MCF 10A (cell line): ENCODE results near the gene TTC7B. TPM values are rescaled to one million over a fixed set of nuclear protein-coding genes. Genes with fewer than 3 reads are reported as not detected.
A peak's percentile ranks its signal among the peaks of the same experiment; 100 is the strongest.

ENCODE experiments used
- BruUV-seq: library from RNA; stranded (reverse); fragments of 400-500 nt; replicated peaks from 2 replicates; lab custom pipeline; 2021; lab: Mats Ljungman, UMichigan
- CTCF ChIA-PET: fragments of 300-600 bp; sonication (Branson Sonifier 250); formaldehyde crosslinking; extraction: SDS; loops from one replicate; lab custom pipeline; 2021; ENCODE audit warnings: antibody characterized with exemption, inconsistent platforms; lab: Yijun Ruan, JAX
- POLR2A ChIA-PET: fragments of 300-600, 350-650 bp; sonication (Branson Sonifier 250); formaldehyde crosslinking; extraction: SDS; loops from one replicate; lab custom pipeline; 2020; ENCODE audit warnings: antibody characterized with exemption, inconsistent platforms; lab: Yijun Ruan, JAX
- DNase-seq: peaks from one replicate; pipeline ENCODE4 v3.0.0-alpha.2; 2018; ENCODE audit not compliant: unreplicated experiment
- H3K27ac Mint-ChIP-seq: one replicate; pipeline ENCODE4 v1.8.0; 2022; ENCODE audit warnings: mild to moderate bottlenecking, low read depth, mixed read lengths; ENCODE audit not compliant: unreplicated experiment
- H3K27me3 Mint-ChIP-seq: one replicate; pipeline ENCODE4 v1.8.0; 2022; ENCODE audit warnings: mixed read lengths; ENCODE audit not compliant: insufficient read depth, unreplicated experiment
- H3K36me3 Mint-ChIP-seq: one replicate; pipeline ENCODE4 v1.8.0; 2022; ENCODE audit warnings: mild to moderate bottlenecking, moderate library complexity, mixed read lengths; ENCODE audit not compliant: insufficient read depth, unreplicated experiment
- H3K4me1 Mint-ChIP-seq: one replicate; pipeline ENCODE4 v1.8.0; 2022; ENCODE audit warnings: mixed read lengths; ENCODE audit not compliant: insufficient read depth, unreplicated experiment
- H3K4me3 Mint-ChIP-seq: one replicate; pipeline ENCODE4 v1.8.0; 2022; ENCODE audit warnings: mild to moderate bottlenecking, moderate library complexity, mixed read lengths; ENCODE audit not compliant: unreplicated experiment
- H3K9me3 Mint-ChIP-seq: one replicate; pipeline ENCODE4 v1.8.0; 2022; ENCODE audit warnings: mixed read lengths; ENCODE audit not compliant: unreplicated experiment
- intact Hi-C: fragments of 100-400 bp; cut with micrococcal nuclease; formaldehyde crosslinking; loops from 2 replicates; pipeline ENCODE4 v1.14.1; 2022
- total RNA-seq: library from RNA; stranded (reverse); gene quantifications from 2 replicates; pipeline ENCODE4 v1.2.3, GENCODE V29; 2022
- TF ChIP-seq, protein P1 (sequence below): fragments of 200-600 bp; IDR thresholded peaks from one replicate; pipeline ENCODE4 v1.8.0; 2022; ENCODE audit warnings: antibody characterized with exemption, mild to moderate bottlenecking; ENCODE audit not compliant: unreplicated experiment

TTC7B gene
- total RNA-seq, 1 experiment from 2014 or later = 31.1 TPM

DNA sequence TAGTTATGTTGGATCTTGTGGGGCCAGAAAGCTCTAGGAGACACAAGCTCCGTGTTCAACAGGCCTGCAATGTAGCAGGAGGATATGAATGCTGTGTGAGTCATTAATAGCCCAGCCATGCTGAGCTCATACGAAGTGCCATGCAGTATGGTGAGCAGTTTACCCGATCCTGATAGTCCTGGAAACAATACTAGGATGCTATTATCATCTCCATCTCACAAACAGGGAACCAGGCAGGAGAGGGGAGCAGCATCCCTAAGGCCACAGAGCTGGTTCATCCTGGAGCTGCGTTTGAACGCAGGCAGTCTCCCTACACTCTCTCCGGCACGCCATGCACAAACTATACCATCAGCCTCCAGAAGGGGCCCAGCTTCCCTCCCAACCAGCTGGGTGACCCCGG is 20.5 kb downstream of the TTC7B start:
- peak; percentile 55 for DNase-seq
- ChIA-PET POLR2A (interaction anchor here (0.6 to 1.3 kb wide), 4 partner anchors 13 to 783 kb away, joined by 3 read pairs; no protein-coding TSS in a partner anchor), CTCF (interaction anchor here (0.5 to 3.7 kb wide), 7 partner anchors 11 to 396 kb away, joined by 3 to 22 read pairs (median 4); no protein-coding TSS in a partner anchor)
- TF ChIP-seq, protein P1, sequence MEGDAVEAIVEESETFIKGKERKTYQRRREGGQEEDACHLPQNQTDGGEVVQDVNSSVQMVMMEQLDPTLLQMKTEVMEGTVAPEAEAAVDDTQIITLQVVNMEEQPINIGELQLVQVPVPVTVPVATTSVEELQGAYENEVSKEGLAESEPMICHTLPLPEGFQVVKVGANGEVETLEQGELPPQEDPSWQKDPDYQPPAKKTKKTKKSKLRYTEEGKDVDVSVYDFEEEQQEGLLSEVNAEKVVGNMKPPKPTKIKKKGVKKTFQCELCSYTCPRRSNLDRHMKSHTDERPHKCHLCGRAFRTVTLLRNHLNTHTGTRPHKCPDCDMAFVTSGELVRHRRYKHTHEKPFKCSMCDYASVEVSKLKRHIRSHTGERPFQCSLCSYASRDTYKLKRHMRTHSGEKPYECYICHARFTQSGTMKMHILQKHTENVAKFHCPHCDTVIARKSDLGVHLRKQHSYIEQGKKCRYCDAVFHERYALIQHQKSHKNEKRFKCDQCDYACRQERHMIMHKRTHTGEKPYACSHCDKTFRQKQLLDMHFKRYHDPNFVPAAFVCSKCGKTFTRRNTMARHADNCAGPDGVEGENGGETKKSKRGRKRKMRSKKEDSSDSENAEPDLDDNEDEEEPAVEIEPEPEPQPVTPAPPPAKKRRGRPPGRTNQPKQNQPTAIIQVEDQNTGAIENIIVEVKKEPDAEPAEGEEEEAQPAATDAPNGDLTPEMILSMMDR = no peak
- Mint-ChIP-seq H3K27ac (no peak overlapping the region), H3K4me1 (peaks cover 7% of the 10 kb centered on the region), H3K4me3 (no peak overlapping the region), H3K27me3 (no peaks in the 10 kb centered on the region), H3K36me3 (peaks cover 10% of the 10 kb centered on the region), H3K9me3 (no peaks in the 10 kb centered on the region)
- no TSS peak for BruUV-seq
- intact Hi-C loops = no loop called here

DNA sequence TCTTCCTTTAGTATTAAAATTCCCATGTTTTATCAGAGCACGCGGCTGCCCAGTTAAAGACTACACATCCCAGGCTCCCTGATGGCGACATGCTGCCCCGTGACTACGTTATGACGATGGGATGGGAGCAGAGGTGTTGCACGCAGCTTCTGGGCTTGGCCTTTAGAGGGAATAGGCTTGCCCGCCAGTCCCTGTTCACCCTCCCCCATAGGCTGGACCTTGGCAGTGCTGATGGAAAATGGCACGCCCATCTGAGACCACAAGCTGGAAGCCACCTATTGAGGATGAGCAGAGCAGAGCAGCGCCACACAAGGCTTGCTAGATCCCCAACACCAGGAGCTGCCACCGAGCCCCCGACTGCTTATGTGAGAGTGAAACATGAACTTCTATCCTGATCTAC is 24.7 kb downstream of the TTC7B start:
- no peaks in the 10 kb centered on the region for H3K9me3 Mint-ChIP-seq
- CTCF ChIA-PET = no interaction called here
- H3K27me3 Mint-ChIP-seq = no peaks in the 10 kb centered on the region
- no peaks in the 10 kb centered on the region for H3K4me1 Mint-ChIP-seq
- H3K27ac Mint-ChIP-seq = no peak overlapping the region
- TF ChIP-seq, protein P1 = no peak
- no peak for DNase-seq
- POLR2A ChIA-PET = no interaction called here
- peaks cover 5% of the 10 kb centered on the region for H3K36me3 Mint-ChIP-seq
- no peak overlapping the region for H3K4me3 Mint-ChIP-seq
- intact Hi-C loops = no loop called here
- BruUV-seq = no TSS peak

DNA sequence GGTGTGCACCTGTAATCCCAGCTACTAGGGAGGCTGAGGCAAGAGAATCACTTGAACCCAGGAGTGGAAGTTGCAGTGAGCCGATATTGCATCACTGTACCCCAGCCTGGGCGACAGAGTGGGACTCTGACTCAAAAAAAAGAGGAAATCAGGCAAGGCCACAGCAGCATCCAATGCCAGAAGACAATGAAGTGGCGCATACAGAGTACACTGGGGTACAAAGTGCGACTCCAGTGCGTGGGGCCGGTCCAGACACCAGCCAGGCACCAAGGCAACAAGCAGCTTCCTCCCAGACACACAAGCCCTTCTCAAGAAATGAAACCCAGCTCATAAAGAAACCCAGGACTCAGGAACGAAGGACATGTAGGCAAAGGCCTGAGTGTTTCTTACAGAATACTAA is 28.2 kb downstream of the TTC7B start:
- H3K36me3 Mint-ChIP-seq = peaks cover 3% of the 10 kb centered on the region
- DNase-seq = no peak

DNA sequence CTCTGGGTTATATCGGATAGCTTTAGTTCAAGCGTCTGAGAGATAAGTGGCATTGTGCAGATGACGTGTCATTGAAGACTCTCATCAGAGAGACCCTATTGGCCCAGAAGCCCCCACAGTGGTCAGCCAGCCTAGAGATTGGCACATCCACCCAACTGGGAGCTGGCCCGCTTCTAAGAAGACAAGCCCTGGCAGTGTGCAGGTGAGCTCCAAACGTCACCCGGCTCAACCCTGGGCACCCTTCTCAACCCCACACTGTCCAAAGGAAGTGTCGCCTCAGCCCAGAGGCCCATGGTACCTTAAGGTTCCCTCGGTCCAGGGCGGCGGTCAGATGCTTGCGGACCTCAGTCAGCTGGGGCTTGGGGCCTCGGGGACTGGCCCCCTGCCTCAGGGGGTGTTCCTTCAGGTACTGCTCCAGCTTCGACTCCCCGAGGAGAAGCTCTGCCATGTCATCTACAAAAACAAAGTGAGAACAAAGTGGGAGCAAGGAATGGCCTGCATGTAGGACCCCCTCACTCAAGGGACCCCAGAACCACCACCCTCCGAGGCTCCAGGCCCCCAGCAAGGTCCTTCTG is 30.3 kb downstream of the TTC7B start:
- Mint-ChIP-seq H3K9me3 (no peaks in the 10 kb centered on the region), H3K36me3 (no peaks in the 10 kb centered on the region)

More for the DNA sequence above, 28.2 kb downstream of the TTC7B start:
- BruUV-seq = no TSS peak
- Mint-ChIP-seq H3K9me3 (no peaks in the 10 kb centered on the region), H3K4me1 (no peaks in the 10 kb centered on the region), H3K27me3 (no peaks in the 10 kb centered on the region), H3K4me3 (no peak overlapping the region), H3K27ac (no peak overlapping the region)
- ChIA-PET POLR2A (no interaction called here), CTCF (interaction anchor here (0.8 to 1.2 kb wide), 4 partner anchors 19 to 115 kb away, joined by 3 to 5 read pairs (median 4); partner anchors contain the start of gene TTC7B)
- TF ChIP-seq, protein P1 = no peak
- intact Hi-C loops = no loop called here

More for the DNA sequence above, 30.3 kb downstream of the TTC7B start:
- Mint-ChIP-seq H3K4me1 (peaks cover 12% of the 10 kb centered on the region), H3K27ac (no peak overlapping the region), H3K4me3 (no peak overlapping the region), H3K27me3 (no peaks in the 10 kb centered on the region)
- BruUV-seq = no TSS peak
- no peak for DNase-seq
- CTCF ChIA-PET = interaction anchor here (0.5 to 1.0 kb wide), 2 partner anchors 479 to 511 kb away, joined by 3 read pairs; no protein-coding TSS in a partner anchor
- TF ChIP-seq, protein P1 = no peak
- POLR2A ChIA-PET = interaction anchor here (0.6 kb wide), 1 partner anchor 292 kb away, joined by 3 read pairs; no protein-coding TSS in a partner anchor
- intact Hi-C loops = no loop called here
